Natural killer cell (primary cell): ENCODE measurements around the gene ESR1. TPM values are rescaled to one million over a fixed set of nuclear protein-coding genes. Genes with fewer than 3 reads are reported as not detected.
A peak's percentile ranks its signal among the peaks of the same experiment; 100 is the strongest.

Experiments
- ATAC-seq, 3 donors: fragments of 150-1000 bp in 2 of 3; fragments of 200-7000 bp in 1 of 3; cut with Tn5 transposase; 1 replicate in 1 of 3; 2 replicates in 2 of 3; pipeline ENCODE4 v1.10.0; 2021; ENCODE audit warnings: mild to moderate bottlenecking in 2 of 3, moderate library complexity in 2 of 3
- DNase-seq, 2 donors: peaks; one replicate each; pipeline versions ENCODE4 v3.0.0 to v3.0.0-alpha.2; 2013 to 2021; ENCODE audit warnings: mixed read lengths in 1 of 2
- H3K27ac ChIP-seq: one replicate; pipeline ENCODE4 v1.5.1; 2013; ENCODE audit warnings: mild to moderate bottlenecking, low read length
- H3K27me3 ChIP-seq: one replicate; pipeline ENCODE4 v1.6.1; 2013; ENCODE audit warnings: low read length; ENCODE audit not compliant: control insufficient read depth, insufficient read depth
- H3K36me3 ChIP-seq: one replicate; pipeline ENCODE4 v1.6.1; 2013; ENCODE audit warnings: low read length; ENCODE audit not compliant: control insufficient read depth, insufficient read depth
- H3K4me1 ChIP-seq: one replicate; pipeline ENCODE4 v1.6.1; 2013; ENCODE audit warnings: low read length; ENCODE audit not compliant: control insufficient read depth, insufficient read depth
- H3K4me3 ChIP-seq: one replicate; pipeline ENCODE4 v1.5.1; 2013; ENCODE audit warnings: low read length
- H3K9me3 ChIP-seq: one replicate; pipeline ENCODE4 v1.6.1; 2013; ENCODE audit warnings: low read length; ENCODE audit not compliant: control insufficient read depth, insufficient read depth
- H3K27ac Mint-ChIP-seq, 2 donors: one replicate each; pipeline ENCODE4 v1.8.0; 2022; ENCODE audit warnings: mild to moderate bottlenecking in 2 of 2, mixed read lengths in 2 of 2, moderate library complexity in 1 of 2
- H3K27me3 Mint-ChIP-seq, 2 donors: one replicate each; pipeline ENCODE4 v1.8.0; 2022; ENCODE audit warnings: low read depth in 2 of 2, mixed read lengths in 2 of 2
- H3K36me3 Mint-ChIP-seq: one replicate; pipeline ENCODE4 v1.8.0; 2022; ENCODE audit warnings: mixed read lengths
- H3K4me1 Mint-ChIP-seq, 2 donors: one replicate each; pipeline ENCODE4 v1.8.0; 2022; ENCODE audit warnings: mixed read lengths in 2 of 2
- H3K4me3 Mint-ChIP-seq: one replicate; pipeline ENCODE4 v1.8.0; 2022; ENCODE audit warnings: mild to moderate bottlenecking, moderate library complexity, mixed read lengths
- H3K9me3 Mint-ChIP-seq, 2 donors: one replicate each; pipeline ENCODE4 v1.8.0; 2022; ENCODE audit warnings: mixed read lengths in 2 of 2
- CTCF ChIP-seq: fragments of 200-600 bp; IDR thresholded peaks from one replicate; pipeline ENCODE4 v1.8.0; 2022; ENCODE audit warnings: antibody characterized with exemption
- WGBS: methylation state at CpG from one replicate; pipeline ENCODE4 v1.1.7; 2013; ENCODE audit warnings: missing lambda C conversion rate; ENCODE audit not compliant: insufficient coverage; 5-methylcytosine and 5-hydroxymethylcytosine counted together
- intact Hi-C: fragments of 100-400 bp; cut with micrococcal nuclease; formaldehyde crosslinking; loops from one replicate; pipeline ENCODE4 v1.14.2; 2022
- total RNA-seq, 4 donors: library from RNA; stranded (reverse); fragments of 120-200 nt in 1 of 4; gene quantifications; one replicate each; pipeline versions ENCODE4 v1.2.3 to v1.2.4, GENCODE V29; 2013 to 2022

The ESR1 gene
- total RNA-seq, 3 donors from 2014 or later (not counting 1 experiment from before 2014, with no cell fraction given) = 0.11 to 0.64 (median 0.60) TPM

DNA sequence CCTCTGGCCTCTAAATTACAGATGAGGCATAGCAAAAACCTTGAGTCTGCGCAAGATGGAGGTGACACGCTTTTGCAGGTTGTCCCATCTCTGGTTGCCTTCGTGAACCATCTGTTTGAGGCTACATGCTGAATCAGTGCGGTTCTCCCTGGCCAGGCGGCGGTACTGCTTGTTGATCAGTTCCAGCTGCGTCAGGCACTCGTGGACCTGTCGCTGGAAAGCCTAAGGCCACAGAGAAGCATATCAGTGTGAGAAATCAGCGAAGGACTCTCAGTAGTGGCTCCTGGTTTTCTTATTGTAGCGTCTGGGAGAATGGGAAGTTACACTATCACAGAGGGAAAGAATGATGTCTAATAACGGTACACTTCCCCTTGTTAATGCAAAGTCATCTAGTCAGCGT lies 344.4 kb downstream of the ESR1 start:
- Mint-ChIP-seq H3K36me3 (peaks cover 27% of the 10 kb centered on the region), H3K4me3 (no peak overlapping the region), H3K27me3 (no peaks in the 10 kb centered on the region), H3K9me3 (no peaks in the 10 kb centered on the region), H3K27ac (peak overlapping the region; percentile 50 to 73), H3K4me1 (peaks cover 0 to 10% of the 10 kb centered on the region in 2 donors)
- no peak overlapping the region for H3K27ac ChIP-seq
- no peaks in the 10 kb centered on the region for H3K4me1 ChIP-seq
- H3K36me3 ChIP-seq = peaks cover 91% of the 10 kb centered on the region
- no peak for TF ChIP-seq CTCF
- ATAC-seq (no peak), DNase-seq (no peak)
- H3K4me3 ChIP-seq = no peak overlapping the region
- intact Hi-C loops = no loop called here
- WGBS = 63% methylated on average over 11 of the region's 13 CpGs
- no peaks in the 10 kb centered on the region for H3K9me3 ChIP-seq
- H3K27me3 ChIP-seq = no peaks in the 10 kb centered on the region

DNA sequence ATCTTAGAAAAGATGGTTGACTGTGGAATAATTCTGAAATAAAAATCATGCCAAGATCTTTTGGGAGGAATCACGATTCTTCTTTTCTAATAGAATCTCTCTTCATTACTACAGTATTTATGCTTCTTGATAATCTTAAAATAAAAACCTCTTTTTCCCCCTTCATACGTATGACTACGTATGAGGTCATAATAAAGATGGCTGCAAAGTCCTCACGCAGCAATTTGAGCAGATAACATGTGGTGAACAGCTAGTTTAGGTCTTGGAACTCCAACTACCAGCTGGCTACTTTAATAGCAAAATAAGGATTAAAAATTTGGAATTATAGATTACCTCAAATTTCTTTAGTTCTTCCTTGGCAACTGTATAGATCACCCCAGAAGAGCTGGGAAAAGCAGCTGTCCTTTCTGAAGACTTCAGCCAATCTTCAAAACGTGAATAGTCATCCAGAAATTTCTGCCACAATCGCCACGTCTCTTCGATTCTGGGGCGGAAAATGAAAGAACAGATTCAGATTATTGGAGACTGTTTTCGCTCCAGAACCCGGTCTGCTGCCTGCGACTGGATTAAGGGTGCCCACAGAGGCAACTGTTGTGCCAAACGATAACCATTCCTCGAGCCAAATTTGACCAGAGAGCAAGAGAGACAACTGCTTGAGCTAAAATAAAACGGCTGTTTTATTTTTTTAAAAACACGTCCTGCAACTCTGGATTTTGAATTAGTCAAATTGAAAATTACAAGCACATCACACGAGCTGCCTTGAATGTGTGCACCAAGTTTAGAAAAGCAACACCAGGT lies 347.3 kb downstream of the ESR1 start:
- no peaks in the 10 kb centered on the region for H3K4me1 ChIP-seq
- H3K9me3 Mint-ChIP-seq = no peaks in the 10 kb centered on the region
- no peak overlapping the region for H3K27ac ChIP-seq
- intact Hi-C loops = no loop called here
- peaks cover 68% of the 10 kb centered on the region for H3K36me3 ChIP-seq
- H3K27ac Mint-ChIP-seq = no peak overlapping the region
- H3K4me1 Mint-ChIP-seq = peaks cover 0 to 5% of the 10 kb centered on the region in 2 donors
- H3K27me3 Mint-ChIP-seq = no peaks in the 10 kb centered on the region
- no peak overlapping the region for H3K4me3 Mint-ChIP-seq
- no peaks in the 10 kb centered on the region for H3K27me3 ChIP-seq
- ATAC-seq (no peak), DNase-seq (no peak)
- H3K4me3 ChIP-seq = no peak overlapping the region
- TF ChIP-seq CTCF = no peak
- peaks cover 8% of the 10 kb centered on the region for H3K36me3 Mint-ChIP-seq
- 96% methylated on average over 16 of the region's 17 CpGs for WGBS
- H3K9me3 ChIP-seq = no peaks in the 10 kb centered on the region

DNA sequence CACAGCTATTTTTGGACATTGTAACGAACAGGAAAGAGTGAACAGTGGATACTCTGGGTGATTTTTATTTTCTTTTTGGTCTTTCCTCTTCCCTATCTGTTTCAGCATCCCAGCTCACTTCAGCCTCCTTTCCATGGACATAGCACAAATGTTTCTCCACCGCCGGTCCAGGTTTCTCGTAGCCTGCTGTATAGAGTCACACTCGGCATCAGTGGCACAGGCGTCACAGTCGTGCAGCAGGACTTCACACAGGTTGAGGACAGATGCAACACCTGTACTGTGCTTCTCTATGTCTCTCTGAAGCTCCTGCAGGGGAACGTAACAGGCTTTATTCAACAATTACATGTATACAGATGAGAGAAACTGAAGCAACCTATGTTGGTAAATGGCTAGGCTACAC lies 348.3 kb downstream of the ESR1 start:
- no peaks in the 10 kb centered on the region for H3K9me3 ChIP-seq
- peaks cover 0 to 8% of the 10 kb centered on the region in 2 donors for H3K4me1 Mint-ChIP-seq
- intact Hi-C loops = no loop called here
- no peak overlapping the region for H3K27ac ChIP-seq
- H3K4me1 ChIP-seq = no peaks in the 10 kb centered on the region
- H3K27me3 ChIP-seq = no peaks in the 10 kb centered on the region
- no peak for DNase-seq
- H3K27me3 Mint-ChIP-seq = no peaks in the 10 kb centered on the region
- H3K27ac Mint-ChIP-seq = no peak overlapping the region
- H3K36me3 Mint-ChIP-seq = no peaks in the 10 kb centered on the region
- no peaks in the 10 kb centered on the region for H3K9me3 Mint-ChIP-seq
- H3K36me3 ChIP-seq = peaks cover 62% of the 10 kb centered on the region
- over 99% methylated on average over 7 of the region's 8 CpGs for WGBS
- TF ChIP-seq CTCF = no peak
- no peak for ATAC-seq
- H3K4me3 Mint-ChIP-seq = no peak overlapping the region
- H3K4me3 ChIP-seq = no peak overlapping the region

DNA sequence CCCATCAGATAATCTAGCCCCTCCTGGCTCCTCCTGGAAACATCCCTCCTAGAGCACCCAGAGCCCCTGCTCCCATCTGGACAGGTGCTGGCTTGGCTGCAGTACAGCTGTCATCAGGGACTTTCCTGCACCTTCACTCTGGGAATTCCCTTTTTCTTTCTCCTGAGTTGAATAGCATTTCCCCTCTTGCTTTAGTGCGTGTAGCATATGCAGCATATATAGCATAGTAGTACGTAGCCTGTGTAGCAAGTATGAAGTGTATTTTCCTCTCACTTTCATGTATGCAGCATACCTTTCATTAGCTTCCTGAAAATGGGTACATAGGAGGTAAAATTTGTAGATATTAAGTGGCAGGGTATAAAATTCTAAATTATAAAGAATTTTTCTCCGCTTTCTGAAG lies 352.9 kb downstream of the ESR1 start:
- DNase-seq = peak in 1 of 2 donors; percentile 53
- peak in 1 of 3 donors; percentile 36 for ATAC-seq

More for the DNA sequence above, 352.9 kb downstream of the ESR1 start:
- Histone ChIP-seq H3K4me3 (no peak overlapping the region), H3K27me3 (no peaks in the 10 kb centered on the region), H3K9me3 (no peaks in the 10 kb centered on the region), H3K4me1 (no peaks in the 10 kb centered on the region), H3K36me3 (peaks cover 57% of the 10 kb centered on the region), H3K27ac (no peak overlapping the region)
- Mint-ChIP-seq H3K36me3 (peaks cover 8% of the 10 kb centered on the region), H3K4me3 (no peak overlapping the region), H3K27me3 (no peaks in the 10 kb centered on the region), H3K27ac (peak overlapping the region; percentile 25 to 85), H3K9me3 (no peaks in the 10 kb centered on the region), H3K4me1 (peaks cover 5 to 12% of the 10 kb centered on the region in 2 donors)
- no peak for TF ChIP-seq CTCF
- intact Hi-C loops = no loop called here
- WGBS = 100% methylated on average over 1 of the region's 3 CpGs
